ENCODE measurements around the gene MAST4.

DNA sequence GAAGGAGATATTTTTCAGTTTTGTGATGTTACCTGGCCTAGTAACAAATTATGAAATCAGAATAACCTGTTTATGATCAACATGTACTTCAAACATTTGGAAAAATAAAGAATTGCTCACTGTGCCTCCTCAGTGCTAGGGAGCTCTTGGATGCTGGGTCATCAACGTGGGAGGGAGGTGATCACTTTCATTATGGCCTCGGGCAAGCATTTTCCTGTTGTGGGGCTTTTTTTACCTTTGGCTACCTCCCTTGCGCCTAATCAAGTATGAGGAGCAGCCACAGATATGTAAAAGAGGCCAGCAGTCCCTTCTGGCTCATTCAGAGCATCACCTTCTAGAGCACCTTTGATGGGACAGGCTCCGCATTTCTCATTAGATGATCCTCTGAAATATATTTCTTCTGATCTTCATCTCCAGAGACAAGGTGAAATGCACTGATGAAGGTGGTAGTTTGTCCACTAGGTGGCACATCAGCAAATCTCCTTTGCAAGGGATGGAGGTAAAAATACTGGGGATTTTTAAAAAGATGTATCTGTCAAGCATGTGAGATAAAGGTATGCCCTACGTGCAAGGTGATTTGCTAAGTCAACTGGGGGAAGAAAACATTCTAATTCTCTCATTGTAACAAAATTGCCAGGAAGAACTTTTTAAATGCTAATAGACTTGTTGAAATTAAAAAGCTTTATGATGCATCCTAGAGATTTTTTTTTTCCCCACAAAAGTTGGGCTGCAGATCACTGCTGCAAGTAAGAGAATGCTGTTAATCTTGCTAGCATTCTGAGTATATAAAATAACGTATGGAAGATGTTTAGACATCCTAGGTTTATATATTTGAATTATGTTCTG lies 218.2 kb downstream of the MAST4 start:
- peak; percentile 73 for TF ChIP-seq RAD21 (conservative IDR thresholded peaks at IDR 0.05 in 1 of 2, IDR thresholded peaks at IDR 0.05 in 1 of 2)
- TF ChIP-seq, protein P1, sequence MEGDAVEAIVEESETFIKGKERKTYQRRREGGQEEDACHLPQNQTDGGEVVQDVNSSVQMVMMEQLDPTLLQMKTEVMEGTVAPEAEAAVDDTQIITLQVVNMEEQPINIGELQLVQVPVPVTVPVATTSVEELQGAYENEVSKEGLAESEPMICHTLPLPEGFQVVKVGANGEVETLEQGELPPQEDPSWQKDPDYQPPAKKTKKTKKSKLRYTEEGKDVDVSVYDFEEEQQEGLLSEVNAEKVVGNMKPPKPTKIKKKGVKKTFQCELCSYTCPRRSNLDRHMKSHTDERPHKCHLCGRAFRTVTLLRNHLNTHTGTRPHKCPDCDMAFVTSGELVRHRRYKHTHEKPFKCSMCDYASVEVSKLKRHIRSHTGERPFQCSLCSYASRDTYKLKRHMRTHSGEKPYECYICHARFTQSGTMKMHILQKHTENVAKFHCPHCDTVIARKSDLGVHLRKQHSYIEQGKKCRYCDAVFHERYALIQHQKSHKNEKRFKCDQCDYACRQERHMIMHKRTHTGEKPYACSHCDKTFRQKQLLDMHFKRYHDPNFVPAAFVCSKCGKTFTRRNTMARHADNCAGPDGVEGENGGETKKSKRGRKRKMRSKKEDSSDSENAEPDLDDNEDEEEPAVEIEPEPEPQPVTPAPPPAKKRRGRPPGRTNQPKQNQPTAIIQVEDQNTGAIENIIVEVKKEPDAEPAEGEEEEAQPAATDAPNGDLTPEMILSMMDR (IDR thresholded peaks at IDR 0.05): peak; percentile 90
- TF ChIP-seq SMC3 (IDR thresholded peaks at IDR 0.05): peak; percentile 89
- TF ChIP-seq TFCP2L1 (CRISPR knock-in tag; IDR thresholded peaks at IDR 0.05): no peak
- TF ChIP-seq, protein P2, sequence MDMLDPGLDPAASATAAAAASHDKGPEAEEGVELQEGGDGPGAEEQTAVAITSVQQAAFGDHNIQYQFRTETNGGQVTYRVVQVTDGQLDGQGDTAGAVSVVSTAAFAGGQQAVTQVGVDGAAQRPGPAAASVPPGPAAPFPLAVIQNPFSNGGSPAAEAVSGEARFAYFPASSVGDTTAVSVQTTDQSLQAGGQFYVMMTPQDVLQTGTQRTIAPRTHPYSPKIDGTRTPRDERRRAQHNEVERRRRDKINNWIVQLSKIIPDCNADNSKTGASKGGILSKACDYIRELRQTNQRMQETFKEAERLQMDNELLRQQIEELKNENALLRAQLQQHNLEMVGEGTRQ (IDR thresholded peaks at IDR 0.05): no peak
- no peak for TF ChIP-seq ZSCAN20 (CRISPR knock-in tag; IDR thresholded peaks at IDR 0.05)

Data from A549 (cell line).